ENCODE results near the gene NUP58.

- TF ChIP-seq CTCF (IDR thresholded peaks at IDR 0.05; ENCODE audit: borderline replicate concordance, extremely low read depth, low read length, poor library complexity, severe bottlenecking): no peak
- no peak for TF ChIP-seq EZH2 (IDR thresholded peaks at IDR 0.05; ENCODE audit: borderline replicate concordance, low read depth, low read length, severe bottlenecking)
These were observed 5.4 kb downstream of the NUP58 start for GRCh38 chr13:25306671-25307464.
